ENCODE results near the gene GFAP. TPM values are rescaled to one million over a fixed set of nuclear protein-coding genes. Genes with fewer than 3 reads are reported as not detected.
A peak's percentile ranks its signal among the peaks of the same experiment; 100 is the strongest.

Gene GFAP
- total RNA-seq, 1 experiment from 2014 or later: 1.2 TPM

DNA sequence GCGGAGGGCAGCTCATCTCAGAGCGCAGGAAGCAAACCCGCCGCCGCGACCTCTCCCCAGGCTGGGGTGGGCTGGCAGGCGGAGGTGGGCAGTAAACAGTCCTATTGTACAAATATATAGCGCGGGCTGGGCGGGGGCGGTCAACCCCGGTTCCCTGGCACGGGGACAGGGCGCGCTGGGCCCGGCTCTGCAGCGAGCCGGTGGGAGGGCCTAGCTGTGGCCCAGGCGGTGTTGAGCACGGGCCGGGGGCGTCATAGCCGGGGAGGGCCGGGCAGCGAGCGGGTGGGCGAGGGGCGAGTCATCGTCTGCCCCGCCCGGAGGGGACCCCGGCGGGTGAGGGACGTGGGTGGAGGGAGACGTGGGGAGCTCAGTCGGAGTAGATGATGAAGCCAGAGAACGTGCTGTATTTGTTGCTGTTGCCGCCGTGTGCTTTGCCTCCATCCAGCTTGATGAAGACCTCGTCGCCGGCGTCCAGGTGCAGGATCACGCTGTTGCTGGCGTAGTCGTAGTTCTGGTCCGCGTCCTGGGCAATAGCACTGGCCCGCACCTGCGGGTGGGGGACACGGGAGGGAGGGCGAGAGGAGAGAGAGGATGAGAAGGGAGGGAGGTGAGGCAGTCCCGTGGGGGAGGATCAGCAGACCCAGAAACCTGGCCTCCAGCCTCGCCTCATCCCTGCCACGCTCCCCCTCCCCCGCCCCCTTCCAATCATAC is 44.7 kb upstream of the GFAP start:
- peaks cover 0 to 1% (median 0%) of the 10 kb centered on the region in 3 experiments; a peak in 1 of 7 replicates for H3K36me3 Mint-ChIP-seq (ENCODE audit: insufficient read depth in 1 of 3, low read depth in 3 of 3)
- no peak overlapping the region for H3K27ac Mint-ChIP-seq

More for the DNA sequence above, 44.7 kb upstream of the GFAP start:
- Histone ChIP-seq H2AFZ (ENCODE audit: low read length) (no peak overlapping the region), H3K14ac (ENCODE audit: insufficient read depth, low read length) (peak overlapping the region; percentile 53), H3K9me3 (ENCODE audit: control insufficient read depth, low read depth, low read length) (no peaks in the 10 kb centered on the region), H4K8ac (replicated peaks; ENCODE audit: insufficient read length, low read depth, low read length) (peak overlapping the region; percentile 50), H2BK15ac (ENCODE audit: low read depth, low read length) (no peak overlapping the region), H3K18ac (ENCODE audit: insufficient read length, low read depth, low read length) (no peak overlapping the region), H3K27ac (ENCODE audit: insufficient read length, low read depth, low read length) (no peak overlapping the region), H2BK20ac (ENCODE audit: low read depth, low read length, poor library complexity, severe bottlenecking) (no peak overlapping the region), H3K4ac (ENCODE audit: low read depth, low read length) (no peak overlapping the region), H3T11ph (ENCODE audit: low read length) (no peak overlapping the region), H3K79me1 (ENCODE audit: insufficient read depth, low read depth, low read length, poor library complexity, severe bottlenecking) (no peaks in the 10 kb centered on the region), H4K5ac (ENCODE audit: insufficient read length, low read depth, low read length) (no peak overlapping the region), H3K56ac (ENCODE audit: insufficient read length, low read depth, low read length) (no peak overlapping the region), H2BK5ac (ENCODE audit: insufficient read length, low read length) (no peak overlapping the region), H3K79me2 (ENCODE audit: insufficient read depth, low read length) (no peaks in the 10 kb centered on the region), H3K4me2 (ENCODE audit: insufficient read depth, insufficient read length, low read length) (no peak overlapping the region), H4K91ac (ENCODE audit: insufficient read length, low read depth, low read length) (no peak overlapping the region), H3K23ac (ENCODE audit: insufficient read length, low read depth, low read length) (no peak overlapping the region), H4K20me1 (ENCODE audit: control insufficient read depth, insufficient read depth, insufficient read length) (no peaks in the 10 kb centered on the region), H3K4me1 (ENCODE audit: insufficient read depth, low read length) (no peaks in the 10 kb centered on the region; the same call in 1 of the 2 replicates), H2BK12ac (ENCODE audit: insufficient read length, low read depth, low read length) (no peak overlapping the region), H2AK5ac (ENCODE audit: insufficient read length, low read length) (no peak overlapping the region), H3K23me2 (ENCODE audit: insufficient read length, low read depth, low read length, poor library complexity, severe bottlenecking) (no peaks in the 10 kb centered on the region), H3K27me3 (ENCODE audit: insufficient read depth, low read length) (no peaks in the 10 kb centered on the region), H3K9ac (ENCODE audit: extremely low read depth, insufficient read length, low read length) (no peak overlapping the region), H2BK120ac (ENCODE audit: low read depth, low read length, poor library complexity, severe bottlenecking) (no peak overlapping the region)
- Mint-ChIP-seq H3K9me3 (no peaks in the 10 kb centered on the region), H3K4me1 (peaks cover 2 to 10% of the 10 kb centered on the region in 2 experiments; a peak in 3 of 4 replicates), H3K27me3 (ENCODE audit: low read depth) (peaks cover 27% of the 10 kb centered on the region), H3K4me3 (no peak overlapping the region; a peak in 1 of 5 replicates)
- no CpG with 5 or more reads among the region's 56 CpGs for WGBS (ENCODE audit: extremely low coverage, insufficient read length, low lambda C conversion rate)
- DNase-seq: peak; percentile 58
- TF ChIP-seq, protein P1, sequence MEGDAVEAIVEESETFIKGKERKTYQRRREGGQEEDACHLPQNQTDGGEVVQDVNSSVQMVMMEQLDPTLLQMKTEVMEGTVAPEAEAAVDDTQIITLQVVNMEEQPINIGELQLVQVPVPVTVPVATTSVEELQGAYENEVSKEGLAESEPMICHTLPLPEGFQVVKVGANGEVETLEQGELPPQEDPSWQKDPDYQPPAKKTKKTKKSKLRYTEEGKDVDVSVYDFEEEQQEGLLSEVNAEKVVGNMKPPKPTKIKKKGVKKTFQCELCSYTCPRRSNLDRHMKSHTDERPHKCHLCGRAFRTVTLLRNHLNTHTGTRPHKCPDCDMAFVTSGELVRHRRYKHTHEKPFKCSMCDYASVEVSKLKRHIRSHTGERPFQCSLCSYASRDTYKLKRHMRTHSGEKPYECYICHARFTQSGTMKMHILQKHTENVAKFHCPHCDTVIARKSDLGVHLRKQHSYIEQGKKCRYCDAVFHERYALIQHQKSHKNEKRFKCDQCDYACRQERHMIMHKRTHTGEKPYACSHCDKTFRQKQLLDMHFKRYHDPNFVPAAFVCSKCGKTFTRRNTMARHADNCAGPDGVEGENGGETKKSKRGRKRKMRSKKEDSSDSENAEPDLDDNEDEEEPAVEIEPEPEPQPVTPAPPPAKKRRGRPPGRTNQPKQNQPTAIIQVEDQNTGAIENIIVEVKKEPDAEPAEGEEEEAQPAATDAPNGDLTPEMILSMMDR (conservative IDR thresholded peaks at IDR 0.05): no peak
